GM12891 (cell line): ENCODE measurements around the gene BIK.

Source experiments
- PAX5 ChIP-seq: IDR thresholded peaks from 2 replicates; pipeline ENCODE4 v1.6.1; 2011; ENCODE audit warnings: low read length, moderate library complexity, mild to moderate bottlenecking; ENCODE audit not compliant: insufficient read depth, severe bottlenecking
- POLR2A ChIP-seq: IDR thresholded peaks from 2 replicates; pipeline ENCODE4 v1.6.1; 2011; ENCODE audit warnings: low read depth, low read length, control low read depth
- POLR2AphosphoS5 ChIP-seq: IDR thresholded peaks from 2 replicates; pipeline ENCODE4 v1.6.1; 2011; ENCODE audit warnings: low read depth, low read length, control low read depth
- POU2F2 ChIP-seq: IDR thresholded peaks from 2 replicates; pipeline ENCODE4 v1.6.1; 2011; ENCODE audit warnings: low read depth, mild to moderate bottlenecking, control low read depth, low read length, moderate library complexity
- SPI1 ChIP-seq: IDR thresholded peaks from 2 replicates; pipeline ENCODE4 v1.6.1; 2011; ENCODE audit warnings: low read depth, low read length, control low read depth
- TAF1 ChIP-seq: IDR thresholded peaks from 2 replicates; pipeline ENCODE4 v1.6.1; 2011; ENCODE audit warnings: low read depth, low read length, control low read depth

GRCh38 chr22:43118024-43118849 is 7.7 kb downstream of the BIK start:
- TF ChIP-seq TAF1 (no peak), POLR2A (no peak), SPI1 (peak; percentile 72), POLR2AphosphoS5 (no peak), PAX5 (no peak), POU2F2 (no peak)
